WERI-Rb-1 (cell line): Measurements from ENCODE around the gene PCSK6.

ENCODE experiments used
- DNase-seq: peaks from one replicate; pipeline ENCODE4 v3.0.0-alpha.2; 2020
- H3K27ac ChIP-seq: fragments of 250-450 bp; sonication (Bioruptor Pico); 2 replicates; pipeline ENCODE4 v1.5.1; 2020; ENCODE audit warnings: mild to moderate bottlenecking, moderate library complexity
- H3K27me3 ChIP-seq: fragments of 250-450 bp; sonication (Bioruptor Pico); 2 replicates; pipeline ENCODE4 v1.5.1; 2021; ENCODE audit warnings: mild to moderate bottlenecking, low read depth, moderate library complexity; ENCODE audit not compliant: insufficient read depth, severe bottlenecking
- H3K36me3 ChIP-seq: fragments of 250-450 bp; sonication (Bioruptor Pico); 2 replicates; pipeline ENCODE4 v1.5.1; 2020; ENCODE audit warnings: mild to moderate bottlenecking, moderate library complexity
- H3K4me3 ChIP-seq: 2 replicates; pipeline ENCODE4 v1.5.1; 2011; ENCODE audit warnings: low read depth, mild to moderate bottlenecking, control low read depth, low read length
- H3K9me3 ChIP-seq: fragments of 250-450 bp; sonication (Bioruptor Pico); 2 replicates; pipeline ENCODE4 v1.5.1; 2021; ENCODE audit warnings: mild to moderate bottlenecking, moderate library complexity; ENCODE audit not compliant: severe bottlenecking
- TF ChIP-seq, protein P1 (sequence below): IDR thresholded peaks from 2 replicates; pipeline ENCODE4 v1.5.1; 2011; ENCODE audit warnings: low read depth, mild to moderate bottlenecking, control low read depth, inconsistent platforms, low read length

The PCSK6 gene

DNA sequence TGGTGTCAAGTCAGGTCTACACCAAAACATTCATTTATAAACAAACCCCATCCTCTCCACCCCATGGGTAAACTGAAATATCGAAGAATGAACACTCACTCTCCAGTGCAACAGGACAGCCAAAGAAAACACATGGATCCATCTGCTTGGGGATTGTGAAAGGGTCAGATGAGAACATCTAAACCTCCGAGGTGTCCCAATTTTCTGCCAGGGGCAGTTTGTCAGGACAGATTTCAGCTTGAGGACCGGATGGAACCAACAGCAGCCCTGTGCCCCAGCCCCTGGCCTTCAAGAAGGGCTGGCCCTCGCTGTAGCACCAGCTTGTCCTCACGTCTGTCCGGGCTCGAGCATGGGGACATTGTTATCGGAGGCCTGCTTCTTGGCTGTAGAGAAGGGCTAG lies 45.5 kb downstream of the PCSK6 start:
- TF ChIP-seq, protein P1, sequence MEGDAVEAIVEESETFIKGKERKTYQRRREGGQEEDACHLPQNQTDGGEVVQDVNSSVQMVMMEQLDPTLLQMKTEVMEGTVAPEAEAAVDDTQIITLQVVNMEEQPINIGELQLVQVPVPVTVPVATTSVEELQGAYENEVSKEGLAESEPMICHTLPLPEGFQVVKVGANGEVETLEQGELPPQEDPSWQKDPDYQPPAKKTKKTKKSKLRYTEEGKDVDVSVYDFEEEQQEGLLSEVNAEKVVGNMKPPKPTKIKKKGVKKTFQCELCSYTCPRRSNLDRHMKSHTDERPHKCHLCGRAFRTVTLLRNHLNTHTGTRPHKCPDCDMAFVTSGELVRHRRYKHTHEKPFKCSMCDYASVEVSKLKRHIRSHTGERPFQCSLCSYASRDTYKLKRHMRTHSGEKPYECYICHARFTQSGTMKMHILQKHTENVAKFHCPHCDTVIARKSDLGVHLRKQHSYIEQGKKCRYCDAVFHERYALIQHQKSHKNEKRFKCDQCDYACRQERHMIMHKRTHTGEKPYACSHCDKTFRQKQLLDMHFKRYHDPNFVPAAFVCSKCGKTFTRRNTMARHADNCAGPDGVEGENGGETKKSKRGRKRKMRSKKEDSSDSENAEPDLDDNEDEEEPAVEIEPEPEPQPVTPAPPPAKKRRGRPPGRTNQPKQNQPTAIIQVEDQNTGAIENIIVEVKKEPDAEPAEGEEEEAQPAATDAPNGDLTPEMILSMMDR, result no peak
- no peaks in the 10 kb centered on the region for H3K36me3 ChIP-seq
- no peaks in the 10 kb centered on the region for H3K27me3 ChIP-seq
- no peak overlapping the region for H3K27ac ChIP-seq
- H3K4me3 ChIP-seq, result no peak overlapping the region
- H3K9me3 ChIP-seq, result no peaks in the 10 kb centered on the region
- DNase-seq, result no peak

GRCh38 chr15:101442272-101442671 lies 47.2 kb downstream of the PCSK6 start:
- no peaks in the 10 kb centered on the region for H3K9me3 ChIP-seq
- no peak overlapping the region for H3K4me3 ChIP-seq
- no peaks in the 10 kb centered on the region for H3K36me3 ChIP-seq
- TF ChIP-seq, protein P1, result no peak
- no peak for DNase-seq
- H3K27ac ChIP-seq, result no peak overlapping the region
- H3K27me3 ChIP-seq, result no peaks in the 10 kb centered on the region

DNA sequence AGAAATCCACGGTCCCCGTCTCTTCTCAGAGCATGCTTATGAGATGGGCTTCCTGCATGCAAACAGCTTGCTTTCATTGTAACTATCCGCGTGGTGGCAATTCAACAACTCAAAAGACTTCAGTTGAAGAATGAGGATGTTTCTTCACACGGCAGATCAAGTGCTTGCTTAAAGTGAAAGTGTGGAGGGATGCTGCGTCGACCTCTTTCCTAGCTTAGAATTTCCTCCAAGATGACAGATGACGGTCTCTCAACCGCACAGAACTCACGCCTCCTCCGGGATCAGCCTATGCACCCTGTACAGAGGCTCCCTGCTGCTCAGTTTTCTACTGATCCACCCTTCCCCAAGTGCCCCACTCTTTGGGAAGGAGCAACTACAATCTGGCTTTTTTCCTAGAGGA lies 47.8 kb downstream of the PCSK6 start:
- DNase-seq, result no peak
- H3K4me3 ChIP-seq, result no peak overlapping the region
- no peaks in the 10 kb centered on the region for H3K27me3 ChIP-seq
- H3K9me3 ChIP-seq, result no peaks in the 10 kb centered on the region
- TF ChIP-seq, protein P1, result no peak
- H3K27ac ChIP-seq, result no peak overlapping the region
- H3K36me3 ChIP-seq, result no peaks in the 10 kb centered on the region

DNA sequence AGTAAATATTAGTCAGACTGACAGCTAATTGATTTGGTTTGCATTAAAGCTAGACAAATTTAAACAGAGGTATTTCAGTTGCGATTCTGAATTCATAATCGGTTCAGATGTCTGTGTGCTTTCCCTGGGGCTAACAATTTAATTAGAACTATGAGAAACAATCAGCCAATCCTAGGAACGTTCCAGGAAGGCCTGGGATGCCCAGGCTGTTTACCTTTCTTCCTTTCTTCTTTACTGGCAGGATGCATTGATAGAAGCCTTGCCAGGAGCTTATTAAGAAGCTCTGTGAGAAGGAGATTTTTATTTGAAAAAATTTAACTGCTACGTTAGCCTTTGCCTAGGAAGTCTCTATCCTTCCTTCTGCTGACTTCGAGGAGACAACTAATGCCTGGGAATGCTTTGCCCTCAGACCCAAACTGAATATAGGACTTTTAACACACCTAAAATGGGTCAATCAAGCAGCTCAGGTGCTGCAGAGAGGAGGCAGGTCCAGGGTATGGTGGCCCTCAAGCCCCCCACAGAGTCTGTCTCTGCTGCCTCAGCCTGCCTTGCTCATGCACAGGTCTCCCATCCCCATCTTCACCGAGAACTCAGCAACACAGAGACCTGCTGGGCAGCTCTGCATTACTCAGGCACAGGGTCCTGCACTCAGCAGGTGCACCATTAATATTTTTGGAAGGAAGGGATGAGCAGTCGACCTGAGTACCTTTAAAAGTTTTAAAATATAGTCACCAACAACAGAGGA lies 48.5 kb downstream of the PCSK6 start:
- Histone ChIP-seq H3K27ac (no peak overlapping the region), H3K9me3 (no peaks in the 10 kb centered on the region), H3K36me3 (no peaks in the 10 kb centered on the region), H3K27me3 (no peaks in the 10 kb centered on the region), H3K4me3 (no peak overlapping the region)
- no peak for DNase-seq
- TF ChIP-seq, protein P1, result no peak

DNA sequence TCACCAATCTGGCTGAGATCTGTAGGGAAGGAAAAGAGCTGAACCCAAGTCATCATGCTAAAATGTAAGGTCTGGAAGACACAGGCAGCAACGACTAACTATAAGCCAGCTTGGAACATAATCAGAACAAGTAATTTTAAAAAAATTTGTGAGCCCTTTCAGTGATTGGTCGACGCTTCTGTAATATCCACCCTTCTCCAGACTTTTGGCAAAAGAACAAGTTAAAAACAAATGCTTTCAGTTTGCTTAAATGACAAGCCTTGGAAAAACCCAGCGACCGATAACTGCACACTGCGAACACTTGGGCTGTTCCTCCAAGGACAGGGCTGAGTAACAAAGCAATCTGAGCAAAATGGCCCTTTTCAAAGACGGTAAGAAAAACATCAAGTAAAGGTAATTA lies 49.6 kb downstream of the PCSK6 start:
- Histone ChIP-seq H3K27me3 (no peaks in the 10 kb centered on the region), H3K4me3 (no peak overlapping the region), H3K36me3 (no peaks in the 10 kb centered on the region), H3K27ac (no peak overlapping the region), H3K9me3 (no peaks in the 10 kb centered on the region)
- DNase-seq, result no peak
- TF ChIP-seq, protein P1, result no peak

DNA sequence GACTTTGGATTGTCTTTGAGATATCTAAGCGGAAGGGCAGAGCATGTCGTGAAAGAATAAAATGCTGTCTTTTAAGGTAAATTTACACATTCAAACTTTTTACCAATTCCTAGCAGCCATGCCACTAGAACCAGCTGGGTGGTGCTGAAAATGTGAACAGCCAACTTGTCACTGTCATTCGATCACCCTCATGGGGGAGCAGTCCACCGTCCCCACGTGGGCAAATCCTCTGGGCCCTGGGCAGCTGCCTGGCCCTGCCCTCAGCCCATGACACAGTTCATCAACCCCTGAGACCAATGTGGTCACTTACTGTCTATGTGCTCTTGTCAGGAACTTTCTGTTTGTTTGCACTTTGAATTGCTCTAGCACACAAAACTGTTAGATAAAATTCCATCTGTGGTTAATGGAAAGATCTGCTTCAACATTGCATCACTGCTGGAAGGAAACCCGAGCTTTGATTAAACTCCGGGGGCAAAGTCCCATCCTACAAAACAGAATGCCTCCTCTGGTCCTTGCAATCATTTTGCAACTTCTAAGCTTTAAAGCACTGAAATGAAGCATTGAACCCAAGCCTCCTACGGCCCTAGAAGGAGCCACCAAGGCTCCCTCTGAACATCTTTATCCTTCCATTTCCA lies 50.1 kb downstream of the PCSK6 start:
- no peak for DNase-seq
- Histone ChIP-seq H3K27me3 (no peaks in the 10 kb centered on the region), H3K9me3 (no peaks in the 10 kb centered on the region), H3K36me3 (no peaks in the 10 kb centered on the region), H3K27ac (no peak overlapping the region), H3K4me3 (no peak overlapping the region)
- TF ChIP-seq, protein P1, result no peak
